Stimulated activated CD4-positive, alpha-beta T cell treated with anti-CD3 and anti-CD28 coated beads, Interleukin-2, amount 100 ng/mL, for 4 hours (primary cell): ENCODE results near the gene TP53I11.
A peak's percentile ranks its signal among the peaks of the same experiment; 100 is the strongest.

Experiments
- DNase-seq: peaks from one replicate; pipeline ENCODE4 v3.0.0-alpha.2; 2020; ENCODE audit warnings: low read depth

The TP53I11 gene, protein sequence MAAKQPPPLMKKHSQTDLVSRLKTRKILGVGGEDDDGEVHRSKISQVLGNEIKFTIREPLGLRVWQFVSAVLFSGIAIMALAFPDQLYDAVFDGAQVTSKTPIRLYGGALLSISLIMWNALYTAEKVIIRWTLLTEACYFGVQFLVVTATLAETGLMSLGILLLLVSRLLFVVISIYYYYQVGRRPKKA

DNA sequence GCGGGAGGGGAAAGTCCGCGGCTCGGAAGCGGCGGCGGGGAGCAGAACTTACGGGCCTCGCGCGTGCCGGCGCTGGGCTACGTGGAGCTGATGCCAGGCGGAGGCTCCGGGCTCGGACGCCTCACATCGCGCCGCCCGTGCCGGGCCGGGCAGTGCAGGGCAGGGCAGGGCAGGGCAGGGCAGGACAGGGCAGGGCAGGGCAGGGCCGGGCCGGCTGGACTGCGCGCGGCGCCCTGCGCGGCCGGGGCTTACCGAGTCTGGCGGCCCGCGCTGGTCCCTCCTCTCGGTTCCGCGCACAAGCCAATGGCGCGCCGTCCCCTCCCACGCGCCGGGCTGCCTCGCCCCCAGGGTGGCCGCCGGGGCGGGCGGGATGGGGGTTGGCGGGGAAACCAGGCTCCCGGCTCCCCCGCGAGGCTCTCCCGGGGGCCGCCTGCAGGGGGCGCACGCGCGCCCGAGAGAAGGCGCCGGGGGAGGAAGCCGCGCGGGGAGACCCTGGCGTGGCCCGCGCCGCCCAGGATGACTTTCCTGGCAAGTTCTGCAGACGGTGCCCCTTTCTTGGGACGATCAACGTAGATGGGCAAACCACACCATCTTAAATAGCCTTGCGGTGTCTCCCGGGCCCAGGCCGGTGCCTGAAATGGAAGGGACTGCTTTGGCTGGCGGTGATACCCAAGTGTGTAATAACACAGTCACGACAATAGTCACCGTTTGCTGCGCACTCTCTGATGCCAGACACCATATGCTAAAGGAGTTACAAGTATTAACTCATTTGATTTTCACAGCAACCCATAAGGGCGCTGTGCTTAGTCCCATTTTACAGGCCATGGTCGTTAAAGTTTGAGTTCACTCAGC lies at the start of gene TP53I11:
Gene TP53I11 (minus strand): TSS at position 259 of the 852 bp plus-strand sequence. CDS start 12,548 bp downstream, outside the sequence.
- peak; percentile 71 for DNase-seq

DNA sequence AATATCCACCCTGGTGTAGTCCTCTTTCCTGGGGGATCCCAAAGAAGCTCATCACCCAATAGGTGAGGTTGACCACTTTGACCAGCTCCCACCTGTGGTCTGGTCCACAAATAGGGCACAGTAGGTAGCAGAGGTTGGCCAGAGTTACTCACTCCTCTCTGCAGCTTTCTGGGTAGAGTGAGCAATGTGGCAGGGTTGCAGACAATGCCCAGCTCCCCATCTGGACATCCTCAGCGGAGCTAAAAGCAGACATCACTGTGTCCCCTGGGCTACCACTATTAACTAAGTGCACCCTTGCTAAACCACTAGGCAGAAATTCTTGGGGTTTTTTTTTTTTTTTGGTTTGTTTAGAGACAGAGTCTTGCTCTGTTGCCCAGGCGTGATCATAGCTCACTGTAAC lies 48.4 kb upstream of the TP53I11 start:
- DNase-seq: no peak

DNA sequence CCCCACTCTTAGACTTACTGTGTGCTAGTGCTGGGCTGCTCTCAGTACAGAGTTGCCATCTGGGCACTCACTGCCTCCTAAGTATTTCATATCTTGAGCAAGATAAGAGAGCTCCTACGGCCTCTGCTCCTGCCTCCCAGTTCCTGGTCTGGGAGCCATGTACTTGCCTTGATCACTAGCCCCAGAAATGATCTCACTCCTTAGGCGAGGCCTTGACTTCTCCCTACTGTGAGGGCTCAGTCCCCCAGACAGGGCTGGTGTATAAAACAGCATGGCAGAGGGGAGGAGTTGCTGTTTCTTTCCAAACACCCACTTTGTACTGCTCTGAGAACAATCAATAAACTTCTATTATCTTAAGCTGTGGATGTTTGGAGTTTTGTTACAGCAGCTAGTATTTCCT lies 47.4 kb upstream of the TP53I11 start:
- no peak for DNase-seq

DNA sequence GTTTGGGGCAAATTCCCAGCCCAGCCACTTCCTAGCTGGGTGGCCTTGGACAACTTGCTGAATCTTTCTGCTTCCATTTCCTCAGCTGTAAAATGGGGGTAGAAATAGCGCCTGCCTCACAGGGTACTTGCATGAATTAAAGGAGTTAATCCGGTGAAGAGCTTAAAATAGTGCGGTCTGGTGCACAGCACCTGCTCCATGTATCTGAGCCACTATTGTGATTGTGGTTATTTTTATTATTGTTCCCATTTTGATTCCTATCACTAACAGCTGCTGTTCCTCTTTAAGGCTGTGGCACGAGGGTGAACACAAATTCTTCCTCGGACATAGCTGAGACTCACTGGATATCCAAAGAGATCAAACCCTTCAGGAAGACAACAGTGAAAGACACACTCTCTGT lies 46.9 kb upstream of the TP53I11 start:
- no peak for DNase-seq

DNA sequence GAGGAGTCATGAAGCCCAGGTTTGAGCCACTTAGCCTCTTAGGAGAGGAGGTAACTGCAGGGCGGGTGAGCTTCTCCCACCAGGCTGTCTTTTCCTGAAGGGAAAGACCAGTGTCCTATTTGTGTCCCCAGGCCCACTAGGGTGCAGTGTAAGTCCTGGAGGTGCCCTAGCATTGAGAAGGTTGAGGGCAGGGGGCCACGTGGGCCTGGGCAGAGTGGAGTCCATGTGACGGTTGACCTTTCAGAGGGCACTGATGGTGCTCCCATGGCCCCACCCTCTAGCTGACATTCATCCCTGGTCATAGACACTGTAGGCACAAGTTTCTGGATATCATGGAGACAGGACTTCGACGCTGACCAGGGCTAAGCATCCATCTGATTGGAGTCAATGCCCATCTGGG lies 44.1 kb upstream of the TP53I11 start:
- DNase-seq: no peak

DNA sequence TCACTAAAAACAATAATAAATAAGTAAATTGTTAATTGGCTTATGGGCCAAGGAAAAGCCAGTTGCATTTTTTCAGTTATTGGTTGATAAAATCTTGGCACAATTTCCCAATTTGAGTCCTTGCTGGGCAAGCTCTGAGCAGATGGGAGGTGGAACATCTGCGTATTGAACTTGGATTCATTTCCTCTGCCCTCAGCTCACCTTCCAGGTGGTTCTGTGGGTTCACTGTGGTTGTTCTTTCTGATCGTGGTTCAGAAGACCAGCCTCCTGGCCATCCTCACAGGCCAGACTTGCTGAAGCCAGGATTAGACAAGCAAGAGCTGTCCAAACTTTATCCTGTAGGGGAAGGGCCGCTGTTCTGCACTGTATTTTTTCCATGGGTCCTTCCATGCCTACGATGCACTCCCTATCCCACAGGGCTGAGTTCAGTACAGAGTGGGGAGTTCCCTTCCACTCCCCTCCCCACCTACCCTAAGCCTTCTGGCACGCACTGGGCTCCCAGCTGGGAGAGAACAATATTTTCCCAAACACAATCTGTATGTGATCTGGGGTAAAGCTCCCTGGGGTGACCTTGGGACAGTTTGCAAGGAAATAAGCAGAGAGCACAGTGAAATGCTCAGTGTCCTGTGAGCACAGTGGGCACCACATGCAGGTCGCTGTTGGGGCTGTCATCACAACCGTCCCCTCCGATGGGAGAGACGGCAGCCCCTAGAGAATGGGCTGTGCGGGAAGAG lies 43.5 kb upstream of the TP53I11 start:
- DNase-seq: no peak

DNA sequence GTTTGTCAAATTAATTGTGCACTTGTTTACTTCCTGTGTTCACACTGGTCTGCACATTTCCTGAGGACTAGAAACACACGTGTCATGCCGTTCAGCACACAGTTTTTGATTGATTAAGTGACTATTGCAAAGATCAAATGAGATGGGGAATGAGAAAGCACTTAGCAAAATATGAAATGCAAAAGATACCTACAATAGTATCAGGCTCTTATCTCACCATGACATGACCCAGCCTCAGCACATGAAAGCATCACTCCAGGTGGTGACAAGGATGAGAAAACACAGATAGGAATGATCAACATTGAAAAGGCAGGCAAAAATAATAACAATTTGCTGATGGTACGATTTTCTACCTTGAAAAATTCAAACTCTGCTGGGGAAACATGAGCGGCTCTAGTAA lies 42.1 kb upstream of the TP53I11 start:
- DNase-seq: no peak

DNA sequence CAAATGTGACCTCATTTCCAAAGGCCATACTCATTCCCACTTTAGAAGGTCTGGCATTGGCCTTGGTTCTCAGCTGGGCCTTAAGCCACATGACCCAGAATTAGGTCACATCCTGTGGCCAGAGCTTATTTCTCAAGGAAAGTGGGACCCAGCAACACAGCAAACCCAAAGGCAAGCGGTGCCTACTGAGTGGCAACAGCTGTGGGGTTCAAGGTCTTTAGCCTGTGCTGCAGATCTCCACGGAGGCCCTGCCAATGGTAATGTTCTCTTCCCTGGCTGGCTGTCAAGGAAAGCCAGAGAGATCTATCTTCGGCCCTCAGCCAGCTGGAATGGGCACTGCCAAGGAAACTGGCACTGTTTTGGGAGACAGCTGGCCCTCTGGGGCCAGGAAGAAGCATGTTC lies 41.5 kb upstream of the TP53I11 start:
- no peak for DNase-seq

DNA sequence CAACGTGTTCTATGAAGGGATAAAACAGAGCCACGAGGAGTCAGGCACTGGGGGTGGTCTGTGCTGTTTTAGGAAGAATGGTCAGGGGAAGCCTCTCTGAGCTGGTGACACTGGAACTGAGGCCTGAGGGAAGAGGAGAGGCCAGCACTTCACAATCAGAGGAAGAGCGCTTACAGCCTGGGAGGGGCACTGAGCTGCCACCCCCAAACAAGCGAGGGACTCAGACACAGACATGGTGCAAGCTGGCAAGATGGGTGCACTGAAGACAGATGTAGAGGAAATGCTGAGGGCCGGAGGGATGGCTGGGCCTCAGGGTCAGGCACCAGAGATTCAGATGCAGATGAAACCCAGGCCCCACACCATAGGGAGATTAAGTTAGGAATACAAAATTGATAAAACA lies 40.0 kb upstream of the TP53I11 start:
- DNase-seq: no peak

DNA sequence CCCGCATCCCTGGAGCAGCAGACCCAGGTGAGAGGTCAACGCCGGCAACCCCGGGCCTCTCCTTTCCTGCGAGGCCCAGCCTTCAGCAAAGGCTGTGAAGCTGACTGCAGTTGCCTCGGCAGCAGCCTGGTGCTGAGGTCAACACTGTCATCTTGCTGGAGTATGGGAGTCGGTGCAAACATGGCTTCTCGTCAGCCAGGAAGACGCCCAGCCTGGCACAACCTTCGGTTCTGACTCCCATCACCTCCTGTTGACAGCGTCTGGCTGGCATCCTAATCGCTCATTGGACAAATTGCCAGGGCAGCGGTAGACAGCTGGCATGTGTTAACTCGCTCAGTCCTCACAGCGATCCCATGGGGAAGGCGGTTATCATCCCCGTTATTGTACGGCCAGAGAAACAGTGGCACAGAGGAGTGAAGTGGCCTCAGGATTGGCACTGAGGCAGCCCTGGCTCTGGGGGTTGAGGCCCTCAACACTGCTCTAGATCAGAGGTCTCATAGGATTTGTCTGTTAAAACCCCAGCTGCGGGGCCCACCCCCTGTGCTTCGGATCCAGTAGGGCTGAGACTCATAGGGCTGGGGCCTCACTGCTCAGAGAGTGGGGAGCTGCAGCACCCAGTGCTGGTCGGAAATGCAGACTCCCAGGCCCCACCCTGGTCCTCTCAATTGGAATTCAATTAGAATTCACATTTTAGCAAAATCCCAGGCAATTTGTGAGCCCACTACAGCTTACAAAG lies 39.3 kb upstream of the TP53I11 start:
- DNase-seq: no peak

DNA sequence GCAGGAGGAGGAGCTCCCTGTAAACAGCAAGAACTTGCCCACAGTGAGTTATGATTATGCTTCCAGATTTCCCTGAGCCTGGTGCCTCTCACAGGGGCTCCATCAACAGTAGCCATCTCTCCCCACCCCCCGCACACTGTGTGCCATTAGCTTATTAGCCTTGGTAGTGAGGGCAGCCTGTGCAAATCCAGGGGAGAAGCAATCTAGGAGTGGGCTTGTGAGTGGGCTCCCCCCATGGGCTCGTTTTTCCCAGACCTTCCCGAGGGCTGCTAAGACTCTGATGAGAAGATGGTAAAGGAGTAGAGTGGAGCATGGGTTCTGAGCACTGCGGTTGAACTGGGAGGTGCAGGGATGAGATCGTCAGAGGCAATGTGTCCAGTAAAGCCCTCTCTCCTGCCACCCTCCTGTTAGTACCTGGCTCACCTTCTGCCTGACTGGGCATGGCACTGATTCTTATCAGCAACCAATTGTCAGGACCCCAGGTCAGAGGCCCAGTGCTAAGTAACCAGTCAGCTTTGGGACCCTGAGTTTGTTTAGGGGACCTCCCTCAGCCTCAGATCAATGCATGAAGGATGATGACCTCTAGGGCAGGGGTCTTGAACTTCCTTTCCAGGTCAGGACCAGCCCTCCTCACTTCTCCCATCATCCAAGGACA lies 38.4 kb upstream of the TP53I11 start:
- DNase-seq: no peak

DNA sequence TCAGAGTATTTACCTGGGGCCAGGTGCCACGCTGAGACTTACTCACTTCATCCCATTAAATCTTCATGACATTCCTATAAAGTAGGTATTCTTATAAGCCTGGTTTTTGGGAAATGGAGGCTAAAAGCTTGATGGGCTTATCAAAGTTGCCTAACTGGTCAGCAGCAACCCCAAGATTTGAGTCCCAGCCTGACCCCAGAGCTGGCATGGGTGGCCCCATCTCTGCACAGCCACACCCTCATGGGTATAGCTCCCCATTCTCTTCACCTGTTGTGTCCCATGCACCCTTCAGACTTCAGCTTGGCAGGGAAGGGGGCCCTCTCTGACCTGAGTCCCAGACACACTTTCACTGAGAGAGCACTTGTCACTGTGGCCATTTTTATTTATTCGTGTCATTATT lies 37.4 kb upstream of the TP53I11 start:
- no peak for DNase-seq

DNA sequence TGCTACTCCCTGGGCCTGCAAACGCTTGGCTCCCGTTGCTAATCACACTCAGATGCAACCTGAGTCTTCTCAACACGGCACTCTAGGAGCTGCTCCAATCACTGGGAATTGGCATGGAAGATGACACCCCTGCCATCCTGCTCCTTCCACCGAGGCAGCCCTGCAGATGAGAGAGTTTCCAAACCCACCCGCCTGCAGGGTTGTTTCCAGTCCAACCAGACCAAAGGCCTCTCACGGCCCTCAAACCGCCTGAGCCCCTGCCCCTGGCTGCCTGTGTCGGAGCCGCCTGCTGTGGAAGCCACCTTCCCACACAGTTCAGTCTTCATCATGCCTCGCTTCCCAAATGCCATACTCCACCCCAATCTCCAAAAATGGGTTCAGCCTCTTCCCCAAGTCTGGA lies 36.8 kb upstream of the TP53I11 start:
- no peak for DNase-seq

DNA sequence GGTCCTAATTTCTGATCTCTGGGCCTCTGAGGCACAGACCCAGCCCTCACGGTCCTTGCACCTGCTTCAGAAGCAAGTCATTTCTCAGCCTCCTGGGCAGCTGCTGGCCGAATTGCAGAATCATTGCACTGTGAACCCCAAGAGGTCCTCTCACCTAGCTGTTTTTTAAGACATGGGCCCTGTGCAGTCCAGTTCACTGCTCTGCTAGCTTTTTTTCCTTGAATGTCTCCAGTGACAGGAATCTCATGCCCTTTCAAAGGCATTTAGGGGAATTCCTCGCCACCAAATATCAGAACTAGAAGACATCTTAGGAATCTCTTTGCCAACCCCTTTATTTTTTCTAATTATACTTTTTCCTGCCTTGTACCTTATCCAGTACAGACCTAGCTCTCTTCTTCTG lies 35.6 kb upstream of the TP53I11 start:
- DNase-seq: no peak

DNA sequence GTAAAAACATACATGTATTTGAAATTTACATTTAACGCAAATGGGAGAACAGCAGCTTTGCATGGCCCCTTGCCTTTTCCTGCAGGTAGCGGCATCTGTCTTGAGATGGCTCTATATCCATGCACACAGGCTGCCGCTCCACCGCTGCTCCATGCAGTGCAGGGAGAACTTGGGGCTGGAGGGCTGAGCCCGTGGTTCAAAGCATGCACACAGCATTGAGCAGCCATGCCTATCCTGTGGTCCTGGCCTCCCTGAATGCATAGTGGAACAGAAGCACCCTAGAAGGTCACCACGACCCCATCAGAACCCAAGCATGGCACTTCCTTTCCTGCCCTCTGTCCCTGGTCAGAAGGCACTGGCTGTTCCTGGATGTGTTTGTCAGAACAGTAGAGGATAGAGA lies 35.0 kb upstream of the TP53I11 start:
- DNase-seq: no peak

DNA sequence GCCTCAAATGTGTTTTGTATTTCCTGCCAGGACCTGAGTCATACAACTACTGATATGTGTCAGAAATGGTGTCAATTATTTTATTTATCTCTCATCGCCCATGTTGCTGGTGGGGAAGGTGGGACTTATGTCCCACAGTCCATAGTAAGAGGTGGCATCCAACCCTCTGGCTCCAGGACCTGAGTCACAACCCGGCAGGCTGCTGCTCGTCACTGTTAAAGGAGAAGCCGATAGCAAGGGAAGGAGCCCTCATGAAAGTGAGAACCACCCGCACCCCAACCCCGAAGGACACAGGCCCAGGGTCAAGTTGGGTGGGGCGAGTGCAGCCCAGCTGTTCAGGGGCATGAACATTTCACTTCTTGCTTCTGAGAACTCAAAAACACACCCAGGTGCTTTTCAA lies 33.1 kb upstream of the TP53I11 start:
- DNase-seq: no peak

DNA sequence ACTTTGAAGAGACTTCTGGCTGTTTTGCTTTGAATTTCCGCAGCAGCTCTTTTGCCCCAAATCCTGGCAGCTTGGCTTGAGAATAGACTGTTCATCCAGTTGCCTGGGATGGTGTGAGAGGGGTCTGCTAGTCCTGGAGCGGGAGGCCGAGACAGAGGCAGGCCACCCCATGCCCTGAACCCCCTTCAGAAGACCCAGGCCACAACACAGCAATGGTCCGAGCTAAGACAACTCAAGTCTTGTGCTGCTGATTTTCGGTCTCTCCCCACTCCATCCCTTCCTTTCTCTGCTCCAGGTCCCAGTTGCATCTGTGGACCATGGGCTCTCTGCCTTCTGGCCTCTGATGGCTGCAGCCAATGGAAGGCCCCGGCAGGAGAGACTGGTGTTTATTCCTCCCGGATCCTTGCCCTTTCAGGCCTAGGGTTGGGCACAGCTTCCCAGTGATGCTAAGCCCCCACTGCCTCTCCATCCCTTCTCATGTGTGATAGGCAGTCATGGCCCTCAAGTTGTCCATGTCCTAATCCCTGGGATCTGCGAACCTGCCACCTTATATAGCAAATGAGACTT lies 31.9 kb upstream of the TP53I11 start:
- no peak for DNase-seq

DNA sequence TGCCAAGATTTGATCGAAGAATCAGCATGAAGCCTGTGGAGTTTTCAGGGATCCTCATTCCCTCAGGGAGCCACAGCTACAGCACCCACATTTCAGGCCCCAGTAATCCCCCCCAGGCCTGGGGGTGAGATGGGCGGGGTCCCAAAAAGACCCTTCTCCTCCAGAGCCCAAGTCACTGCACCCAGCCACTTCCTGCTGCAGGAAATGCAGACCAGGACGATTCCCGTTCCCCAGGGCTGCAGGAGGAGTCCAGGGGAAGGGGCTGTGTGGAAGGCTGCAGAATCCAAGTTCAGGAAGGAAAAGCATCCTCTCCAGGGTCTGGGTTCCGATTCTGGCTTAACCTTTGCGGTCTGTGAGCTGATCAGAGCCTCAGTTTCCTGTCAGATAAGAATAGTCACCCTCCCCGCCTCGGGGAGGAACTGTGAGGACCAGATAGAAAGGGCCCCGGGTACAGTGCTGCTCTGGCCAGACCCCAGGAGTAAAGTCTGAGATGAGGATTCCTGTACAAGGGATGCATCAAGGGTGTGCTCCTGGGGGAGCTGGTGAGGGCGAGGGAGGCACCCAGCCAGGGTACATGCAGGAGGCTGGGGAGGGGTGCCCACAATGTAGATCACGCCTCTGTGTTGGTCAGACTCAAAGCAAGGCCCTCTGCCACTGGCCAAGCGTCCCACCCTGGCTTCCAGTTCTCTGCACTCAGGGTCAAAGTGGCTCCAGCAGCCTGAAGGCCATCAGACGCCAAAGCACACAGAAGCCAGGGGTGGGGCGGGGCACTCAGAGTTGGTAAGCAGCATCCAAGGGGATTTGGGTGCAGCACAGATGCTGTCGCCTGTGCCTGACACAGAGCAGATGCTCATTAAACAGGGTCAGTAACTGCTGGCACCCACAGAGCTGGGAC lies 30.1 kb upstream of the TP53I11 start:
- no peak for DNase-seq

DNA sequence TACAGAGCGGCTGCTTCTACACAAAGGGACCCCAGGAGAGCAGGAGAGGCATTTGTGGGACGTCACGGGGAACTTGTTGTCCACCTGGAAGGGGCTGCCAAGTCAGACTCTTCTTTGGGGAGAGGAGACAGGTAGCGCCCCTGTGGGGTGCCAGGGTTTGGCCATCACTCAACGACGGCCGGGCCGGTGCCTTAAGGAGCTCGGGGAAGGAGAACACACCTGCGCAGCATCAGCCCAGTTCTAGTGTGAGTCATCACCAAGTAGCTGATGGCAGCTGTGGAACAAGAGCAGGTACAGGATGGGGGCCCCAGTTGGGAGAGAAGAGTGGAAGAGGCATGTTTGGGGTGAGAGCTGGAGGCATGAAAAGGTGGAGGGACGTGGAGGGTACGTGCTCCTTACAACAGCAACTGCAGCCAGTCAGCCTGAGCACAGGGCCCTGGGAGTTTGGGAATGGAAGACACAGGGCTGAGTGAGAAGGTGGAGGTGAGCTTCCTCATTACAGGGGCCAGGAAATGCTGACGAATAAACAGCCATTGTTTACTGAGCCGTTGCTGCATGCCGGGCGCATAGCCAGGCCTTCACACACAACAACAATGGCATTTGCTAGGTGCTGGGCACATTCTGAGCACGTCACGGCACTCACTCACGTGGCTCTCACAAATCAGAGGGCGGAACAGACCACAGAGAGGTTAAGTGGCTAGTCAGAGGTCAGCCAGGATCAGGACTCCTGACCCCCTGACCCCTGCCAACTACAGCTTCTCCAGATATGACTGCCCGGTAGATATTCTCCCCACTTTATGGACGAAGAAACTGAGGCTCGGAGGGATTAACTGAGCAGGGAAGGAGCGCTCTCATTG lies 29.1 kb upstream of the TP53I11 start:
- no peak for DNase-seq

DNA sequence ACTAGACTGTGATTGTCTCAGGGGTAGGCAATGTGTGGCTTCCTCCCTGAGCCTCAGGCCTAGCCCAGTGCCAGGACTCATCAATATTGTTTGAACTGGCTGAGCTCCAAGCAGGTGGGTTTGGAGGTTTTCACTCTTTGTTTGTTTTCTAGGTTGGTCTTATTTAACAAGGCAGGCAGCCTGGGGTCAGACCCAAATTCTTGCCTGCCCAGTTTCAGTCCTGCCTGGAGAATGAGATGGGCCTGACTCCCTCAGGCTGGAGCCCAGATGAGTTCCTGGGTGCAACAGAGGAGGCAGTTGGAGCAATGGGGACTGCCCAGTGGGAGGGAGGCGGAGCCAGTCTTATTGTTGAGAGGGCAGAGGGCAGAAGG lies 28.3 kb upstream of the TP53I11 start:
- DNase-seq: no peak
